Endometrial microvascular endothelial cells (primary cell): ENCODE results near the gene NPW. TPM values are rescaled to one million over a fixed set of nuclear protein-coding genes. Genes with fewer than 3 reads are reported as not detected.

ENCODE experiments used
- in situ Hi-C: cut with HindIII; loops from 2 replicates; pipeline ENCODE4 v1.10.0; 2017; ENCODE audit warnings: low sequenced_read_pairs, low pct_unique_long_range_greater_than_20kb; ENCODE audit errors: inconsistent ontology term
- total RNA-seq: library from RNA; depleted of rRNA; stranded (reverse); fragments of >200 nt; gene quantifications from one replicate; pipeline ENCODE4 v1.2.3, GENCODE V29; 2015; ENCODE audit errors: inconsistent ontology term

Gene NPW
- total RNA-seq = not detected

GRCh38 chr16:2019518-2019920 lies at the start of gene NPW:
NPW (plus strand) TSS chr16:2019785.
- in situ Hi-C loops = no loop called here

GRCh38 chr16:1971796-1972489 lies 47.6 kb upstream of the NPW start, which contains the start of gene TBL3:
TBL3 (plus strand) TSS chr16:1972053; CDS start chr16:1972165, 112 bp downstream.
- in situ Hi-C loops = no loop called here

GRCh38 chr16:1972490-1972877 lies 47.1 kb upstream of the NPW start:
- in situ Hi-C loops = no loop called here

GRCh38 chr16:1973461-1974156 lies 46.0 kb upstream of the NPW start:
- in situ Hi-C loops = no loop called here

- in situ Hi-C loops = no loop called here
Observed at GRCh38 chr16:1974157-1975070, 45.2 kb upstream of the NPW start.

- in situ Hi-C loops = no loop called here
Observed at GRCh38 chr16:1975432-1976215, 44.0 kb upstream of the NPW start.

- in situ Hi-C loops = no loop called here
Observed at GRCh38 chr16:1976216-1976520, 43.4 kb upstream of the NPW start.

GRCh38 chr16:1976951-1977874 lies 42.4 kb upstream of the NPW start:
- in situ Hi-C loops = no loop called here

GRCh38 chr16:1977875-1978268 lies 41.7 kb upstream of the NPW start:
- in situ Hi-C loops = no loop called here

- in situ Hi-C loops = no loop called here
Observed at GRCh38 chr16:1978476-1979120, 41.0 kb upstream of the NPW start.

- in situ Hi-C loops = no loop called here
Observed at GRCh38 chr16:1979271-1980029, 40.1 kb upstream of the NPW start.

GRCh38 chr16:1980030-1980769 lies 39.4 kb upstream of the NPW start:
- in situ Hi-C loops = no loop called here

GRCh38 chr16:1980770-1981087 lies 38.9 kb upstream of the NPW start:
- in situ Hi-C loops = no loop called here

- in situ Hi-C loops = no loop called here
Observed at GRCh38 chr16:1981398-1981836, 38.2 kb upstream of the NPW start, which contains the start of gene NOXO1. NOXO1 (minus strand) TSS chr16:1981469; CDS start chr16:1981179, 290 bp downstream.

- in situ Hi-C loops = no loop called here
Observed at GRCh38 chr16:1982013-1982433, 37.6 kb upstream of the NPW start.

- in situ Hi-C loops = no loop called here
Observed at GRCh38 chr16:1982991-1983543, 36.5 kb upstream of the NPW start.
